Dedifferentiated amniotic fluid mesenchymal stem cell (primary cell): ENCODE results near the gene RBM33.

Experiments
- DNase-seq: peaks from one replicate; pipeline ENCODE4 v3.0.0-alpha.2; 2016; ENCODE audit errors: extremely low spot score

Gene RBM33

GRCh38 chr7:155773531-155773930 is 129.1 kb downstream of the RBM33 start:
- no peak for DNase-seq

- no peak for DNase-seq
Measured at GRCh38 chr7:155774947-155775346, 130.5 kb downstream of the RBM33 start.

- DNase-seq = no peak
Measured at GRCh38 chr7:155775691-155776090, 131.2 kb downstream of the RBM33 start.

GRCh38 chr7:155776606-155777005 is 132.1 kb downstream of the RBM33 start:
- DNase-seq = no peak

- no peak for DNase-seq
Measured at GRCh38 chr7:155778349-155778748, 133.9 kb downstream of the RBM33 start.

- no peak for DNase-seq
Measured at GRCh38 chr7:155780884-155781283, 136.4 kb downstream of the RBM33 start.

- no peak for DNase-seq
Measured at GRCh38 chr7:155781433-155781832, 137.0 kb downstream of the RBM33 start.

GRCh38 chr7:155782466-155782865 is 138.0 kb downstream of the RBM33 start:
- no peak for DNase-seq

- no peak for DNase-seq
Measured at GRCh38 chr7:155785536-155785935, 141.1 kb downstream of the RBM33 start.

GRCh38 chr7:155786491-155786890 is 142.0 kb downstream of the RBM33 start:
- no peak for DNase-seq

GRCh38 chr7:155787171-155787851 is 142.8 kb downstream of the RBM33 start:
- DNase-seq = no peak

- DNase-seq = no peak
Measured at GRCh38 chr7:155788616-155789000, 144.1 kb downstream of the RBM33 start.

GRCh38 chr7:155789001-155789725 is 144.7 kb downstream of the RBM33 start:
- DNase-seq = no peak

GRCh38 chr7:155790666-155791065 is 146.2 kb downstream of the RBM33 start:
- no peak for DNase-seq

- DNase-seq = no peak
Measured at GRCh38 chr7:155791214-155791737, 146.8 kb downstream of the RBM33 start.

- no peak for DNase-seq
Measured at GRCh38 chr7:155791836-155792235, 147.4 kb downstream of the RBM33 start.

- DNase-seq = no peak
Measured at GRCh38 chr7:155792315-155792960, 148.0 kb downstream of the RBM33 start.

- no peak for DNase-seq
Measured at GRCh38 chr7:155792999-155793560, 148.6 kb downstream of the RBM33 start.

- DNase-seq = no peak
Measured at GRCh38 chr7:155793720-155794119, 149.3 kb downstream of the RBM33 start.

GRCh38 chr7:155794196-155794595 is 149.7 kb downstream of the RBM33 start:
- DNase-seq = no peak

GRCh38 chr7:155795401-155795800 is 150.9 kb downstream of the RBM33 start:
- DNase-seq = no peak

GRCh38 chr7:155795951-155796350 is 151.5 kb downstream of the RBM33 start:
- no peak for DNase-seq
